GM19467 (cell line): Measurements from ENCODE around the gene LAMTOR4.
A peak's percentile ranks its signal among the peaks of the same experiment; 100 is the strongest.

ENCODE experiments used
- ATAC-seq: cut with Tn5 transposase; IDR thresholded peaks from one replicate; pipeline ENCODE4 v1.9.1; 2021; ENCODE audit warnings: mild to moderate bottlenecking, moderate library complexity; ENCODE audit not compliant: unreplicated experiment

Gene LAMTOR4

GRCh38 chr7:100152937-100153666, 4.4 kb downstream of the LAMTOR4 start:
- ATAC-seq = no peak

GRCh38 chr7:100153708-100154535, 5.2 kb downstream of the LAMTOR4 start:
- ATAC-seq = no peak

GRCh38 chr7:100154651-100155491, 6.2 kb downstream of the LAMTOR4 start:
- no peak for ATAC-seq

- ATAC-seq = no peak
These were observed 7.0 kb downstream of the LAMTOR4 start for GRCh38 chr7:100155553-100156317.

- no peak for ATAC-seq
These were observed 7.8 kb downstream of the LAMTOR4 start for GRCh38 chr7:100156331-100157068.

GRCh38 chr7:100157069-100157333, 8.3 kb downstream of the LAMTOR4 start:
- no peak for ATAC-seq

- no peak for ATAC-seq
These were observed 8.9 kb downstream of the LAMTOR4 start for GRCh38 chr7:100157334-100158228.

GRCh38 chr7:100158229-100159098, 9.7 kb downstream of the LAMTOR4 start, which contains the start of gene TRAPPC14:
TRAPPC14 (minus strand) TSS chr7:100158723; CDS start chr7:100158499, 224 bp downstream.
- ATAC-seq = peak; percentile 76

GRCh38 chr7:100159099-100159623, 10.4 kb downstream of the LAMTOR4 start:
- ATAC-seq = no peak

- ATAC-seq = no peak
These were observed 11.3 kb downstream of the LAMTOR4 start for GRCh38 chr7:100160067-100160466.

- ATAC-seq = no peak
These were observed 14.4 kb downstream of the LAMTOR4 start for GRCh38 chr7:100163006-100163531.

- no peak for ATAC-seq
These were observed 15.2 kb downstream of the LAMTOR4 start for GRCh38 chr7:100163871-100164270.

- no peak for ATAC-seq
These were observed 17.7 kb downstream of the LAMTOR4 start for GRCh38 chr7:100166317-100166940.

- no peak for ATAC-seq
These were observed 18.5 kb downstream of the LAMTOR4 start for GRCh38 chr7:100166970-100167911.

- no peak for ATAC-seq
These were observed 19.2 kb downstream of the LAMTOR4 start for GRCh38 chr7:100167912-100168323.
